ENCODE data around the gene DRD2. TPM values are rescaled to one million over a fixed set of nuclear protein-coding genes. Genes with fewer than 3 reads are reported as not detected.

Gene DRD2
- total RNA-seq, 6 donors from 2014 or later = 0.13 TPM; not detected in 5

DNA sequence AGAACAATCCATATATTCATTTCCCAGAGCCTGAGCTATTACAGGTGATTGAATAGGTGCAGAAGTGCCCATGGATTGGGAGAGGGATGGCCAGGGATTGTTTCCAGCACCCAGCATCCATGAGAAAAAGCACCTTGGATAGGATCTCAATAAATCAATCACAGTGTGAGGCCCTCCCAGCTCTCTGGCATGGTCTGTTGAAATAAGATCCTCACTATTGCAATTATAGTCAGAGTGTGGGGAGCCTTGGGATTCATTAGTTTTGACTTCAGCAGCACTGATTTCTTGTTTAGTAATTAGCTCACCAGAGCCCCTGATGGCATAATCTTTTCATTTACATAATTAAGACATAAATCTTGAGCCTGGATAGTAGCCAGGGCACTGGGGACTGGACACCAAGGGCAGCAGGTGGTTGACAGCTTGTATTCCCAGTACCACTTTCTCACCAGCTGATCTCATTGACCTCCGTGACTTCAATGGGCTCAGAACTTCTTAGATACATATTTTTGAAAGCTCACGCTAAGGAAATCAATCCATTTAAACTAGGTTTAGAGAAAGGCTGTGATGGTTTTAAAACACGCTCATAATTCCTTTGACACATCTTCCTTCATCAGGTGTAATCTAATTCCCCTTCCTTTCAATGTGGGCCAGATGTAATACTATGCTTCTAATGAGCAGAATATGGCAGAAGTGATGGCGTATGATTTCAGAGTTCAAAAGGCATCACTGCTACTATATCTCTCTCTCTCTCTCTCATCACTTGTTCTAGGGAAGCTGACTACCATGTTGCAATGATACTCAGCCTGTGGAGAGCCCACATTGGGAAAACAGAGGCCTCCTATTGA, 22.1 kb upstream of the DRD2 start:
- no peak for DNase-seq
- ATAC-seq (ENCODE audit: low FRiP score in 2 of 2) = no peak
- 83 to 85% methylated on average over 4 of the region's 4 CpGs for WGBS, 2 donors
- TF ChIP-seq POLR2A (IDR thresholded peaks at IDR 0.05) (no peak), EP300 (IDR thresholded peaks at IDR 0.05) (no peak), POLR2AphosphoS5 (IDR thresholded peaks at IDR 0.05) (no peak)
- TF ChIP-seq, protein P1, sequence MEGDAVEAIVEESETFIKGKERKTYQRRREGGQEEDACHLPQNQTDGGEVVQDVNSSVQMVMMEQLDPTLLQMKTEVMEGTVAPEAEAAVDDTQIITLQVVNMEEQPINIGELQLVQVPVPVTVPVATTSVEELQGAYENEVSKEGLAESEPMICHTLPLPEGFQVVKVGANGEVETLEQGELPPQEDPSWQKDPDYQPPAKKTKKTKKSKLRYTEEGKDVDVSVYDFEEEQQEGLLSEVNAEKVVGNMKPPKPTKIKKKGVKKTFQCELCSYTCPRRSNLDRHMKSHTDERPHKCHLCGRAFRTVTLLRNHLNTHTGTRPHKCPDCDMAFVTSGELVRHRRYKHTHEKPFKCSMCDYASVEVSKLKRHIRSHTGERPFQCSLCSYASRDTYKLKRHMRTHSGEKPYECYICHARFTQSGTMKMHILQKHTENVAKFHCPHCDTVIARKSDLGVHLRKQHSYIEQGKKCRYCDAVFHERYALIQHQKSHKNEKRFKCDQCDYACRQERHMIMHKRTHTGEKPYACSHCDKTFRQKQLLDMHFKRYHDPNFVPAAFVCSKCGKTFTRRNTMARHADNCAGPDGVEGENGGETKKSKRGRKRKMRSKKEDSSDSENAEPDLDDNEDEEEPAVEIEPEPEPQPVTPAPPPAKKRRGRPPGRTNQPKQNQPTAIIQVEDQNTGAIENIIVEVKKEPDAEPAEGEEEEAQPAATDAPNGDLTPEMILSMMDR (IDR thresholded peaks at IDR 0.05) = no peak
- no peak overlapping the region for H3K27ac ChIP-seq
- H3K9me3 ChIP-seq = no peaks in the 10 kb centered on the region
- no peaks in the 10 kb centered on the region for H3K27me3 ChIP-seq
- no peaks in the 10 kb centered on the region for H3K4me1 ChIP-seq
- no peak overlapping the region for H3K4me3 ChIP-seq
- no peaks in the 10 kb centered on the region for H3K36me3 ChIP-seq

DNA sequence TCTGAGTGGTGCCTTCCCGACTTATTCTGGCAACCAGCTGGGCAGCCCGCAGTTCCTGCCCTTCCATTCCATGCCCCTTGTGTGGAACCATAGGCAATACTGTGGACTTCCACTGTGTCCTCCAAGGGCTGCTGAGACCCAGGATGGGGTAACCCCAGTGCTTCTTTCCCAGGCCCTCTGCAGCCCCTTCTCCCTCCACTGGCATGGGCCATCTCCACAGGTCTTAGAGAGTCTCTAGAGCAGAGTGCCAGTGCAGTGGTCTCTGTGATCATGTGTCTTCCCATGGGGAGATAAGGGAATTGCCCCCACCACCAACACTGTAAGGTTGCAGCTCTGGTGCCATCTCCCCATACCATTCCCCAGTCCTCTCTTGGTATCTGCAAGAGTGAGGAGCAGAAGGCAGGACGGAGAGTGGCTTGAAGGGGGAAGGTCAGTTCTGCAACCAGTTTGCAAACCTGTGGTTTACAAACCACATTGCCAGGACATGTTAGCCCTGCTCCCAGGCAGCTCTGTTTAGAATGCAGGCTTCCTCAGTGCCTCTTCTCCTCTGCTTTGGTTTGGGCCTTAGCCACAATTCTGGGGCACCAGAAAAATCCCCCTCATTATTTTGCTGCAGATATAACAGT, 20.9 kb upstream of the DRD2 start:
- DNase-seq = no peak
- Histone ChIP-seq H3K27ac (no peak overlapping the region), H3K4me3 (no peak overlapping the region), H3K27me3 (no peaks in the 10 kb centered on the region), H3K36me3 (no peaks in the 10 kb centered on the region), H3K9me3 (no peaks in the 10 kb centered on the region), H3K4me1 (no peaks in the 10 kb centered on the region)
- no peak for ATAC-seq (ENCODE audit: low FRiP score in 2 of 2)
- 78 to 82% methylated on average over 2 to 3 of the region's 3 CpGs for WGBS, 2 donors
- TF ChIP-seq, protein P1 (IDR thresholded peaks at IDR 0.05) = no peak
- TF ChIP-seq POLR2AphosphoS5 (IDR thresholded peaks at IDR 0.05) = no peak
- no peak for TF ChIP-seq EP300 (IDR thresholded peaks at IDR 0.05)
- TF ChIP-seq POLR2A (IDR thresholded peaks at IDR 0.05) = no peak

DNA sequence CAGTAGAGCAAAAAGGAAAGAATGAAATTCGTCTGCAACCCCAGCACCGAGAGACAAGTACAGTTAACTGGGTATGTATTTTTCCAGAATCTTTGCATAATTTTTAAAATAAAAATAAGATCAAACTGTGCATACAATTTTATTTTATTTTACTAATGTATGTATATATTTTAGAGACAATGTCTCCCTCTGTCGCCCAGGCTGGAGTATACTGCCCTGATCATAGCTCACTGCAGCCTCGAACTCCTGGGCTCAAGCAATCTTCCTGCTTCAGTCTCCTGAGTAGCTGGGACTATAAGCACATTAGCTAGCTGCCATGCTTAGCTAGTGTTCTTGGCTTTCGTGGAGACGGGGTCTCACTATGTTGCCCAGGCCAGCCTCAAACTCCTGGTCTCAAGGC, 18.8 kb upstream of the DRD2 start:
- no peak overlapping the region for H3K4me3 ChIP-seq
- no peak for DNase-seq
- no peaks in the 10 kb centered on the region for H3K27me3 ChIP-seq
- H3K4me1 ChIP-seq = no peaks in the 10 kb centered on the region
- no peaks in the 10 kb centered on the region for H3K9me3 ChIP-seq
- 84 to 87% methylated on average over 6 of the region's 6 CpGs for WGBS, 2 donors
- H3K27ac ChIP-seq = no peak overlapping the region
- TF ChIP-seq, protein P1 (IDR thresholded peaks at IDR 0.05) = no peak
- TF ChIP-seq EP300 (IDR thresholded peaks at IDR 0.05) = no peak
- TF ChIP-seq POLR2A (IDR thresholded peaks at IDR 0.05) = no peak
- no peak for TF ChIP-seq POLR2AphosphoS5 (IDR thresholded peaks at IDR 0.05)
- no peaks in the 10 kb centered on the region for H3K36me3 ChIP-seq
- ATAC-seq (ENCODE audit: low FRiP score in 2 of 2) = no peak

DNA sequence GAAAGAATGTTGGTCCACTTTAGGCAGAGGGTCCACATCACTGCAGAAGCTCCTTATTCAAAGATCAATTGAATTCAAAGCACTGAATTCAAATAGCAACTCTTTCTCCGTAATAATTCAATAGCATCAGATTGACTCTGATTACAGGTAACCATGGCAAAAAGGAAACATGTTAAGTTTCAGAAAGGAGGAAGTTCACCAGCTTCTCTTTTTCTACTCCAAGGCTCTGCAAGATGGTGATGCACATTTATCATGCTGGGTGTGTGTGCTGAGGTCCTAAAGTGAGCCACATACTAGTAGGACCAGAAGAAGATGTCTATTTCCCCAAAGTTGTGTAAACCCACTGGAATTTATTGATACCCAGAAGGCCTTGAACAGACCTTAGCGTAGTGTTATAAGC, 18.0 kb upstream of the DRD2 start:
- DNase-seq = no peak
- 73 to 74% methylated on average over 2 of the region's 2 CpGs for WGBS, 2 donors
- no peak overlapping the region for H3K4me3 ChIP-seq
- no peaks in the 10 kb centered on the region for H3K9me3 ChIP-seq
- TF ChIP-seq POLR2A (IDR thresholded peaks at IDR 0.05) (no peak), EP300 (IDR thresholded peaks at IDR 0.05) (no peak), POLR2AphosphoS5 (IDR thresholded peaks at IDR 0.05) (no peak)
- TF ChIP-seq, protein P1 (IDR thresholded peaks at IDR 0.05) = no peak
- no peaks in the 10 kb centered on the region for H3K27me3 ChIP-seq
- H3K36me3 ChIP-seq = no peaks in the 10 kb centered on the region
- H3K4me1 ChIP-seq = no peaks in the 10 kb centered on the region
- H3K27ac ChIP-seq = no peak overlapping the region
- ATAC-seq (ENCODE audit: low FRiP score in 2 of 2) = no peak

Data from upper lobe of left lung (tissue), 6 donors.